Liver (tissue), 3 donors: ENCODE data around the gene SLC1A2.

Experiments used
- GABPA ChIP-seq, 2 donors: IDR thresholded peaks in 1 of 2; conservative IDR thresholded peaks in 1 of 2; 2 replicates each; pipeline ENCODE4 v1.6.1; 2016; ENCODE audit warnings: antibody characterized with exemption in 2 of 2, mild to moderate bottlenecking in 1 of 2, moderate library complexity in 1 of 2
- JUND ChIP-seq, 2 donors: IDR thresholded peaks; 2 replicates each; pipeline ENCODE4 v1.6.1; 2016; ENCODE audit warnings: antibody characterized with exemption in 2 of 2
- RAD21 ChIP-seq, 2 donors: IDR thresholded peaks; 2 replicates each; pipeline ENCODE4 v1.6.1; 2016; ENCODE audit warnings: antibody characterized with exemption in 2 of 2, mild to moderate bottlenecking in 2 of 2
- RXRA ChIP-seq, 2 donors: IDR thresholded peaks; 2 replicates each; pipeline ENCODE4 v1.6.1; 2017 to 2018; ENCODE audit warnings: antibody characterized with exemption in 2 of 2, mild to moderate bottlenecking in 1 of 2
- TAF1 ChIP-seq: conservative IDR thresholded peaks from 2 replicates; pipeline ENCODE4 v1.6.1; 2016; ENCODE audit warnings: antibody characterized with exemption, mild to moderate bottlenecking
- ZBTB33 ChIP-seq: IDR thresholded peaks from 2 replicates; pipeline ENCODE4 v1.6.1; 2016; ENCODE audit warnings: antibody characterized with exemption
- TF ChIP-seq, protein P1 (sequence below): fragments of 150-350 bp; IDR thresholded peaks from 2 replicates; pipeline ENCODE4 v1.5.1; 2017; ENCODE audit warnings: improper control_type of control experiment, low read depth, low read length; ENCODE audit not compliant: missing input control
- TF ChIP-seq, protein P2 (sequence below): IDR thresholded peaks from 2 replicates; pipeline ENCODE4 v1.6.1; 2016; ENCODE audit warnings: antibody characterized with exemption, mild to moderate bottlenecking
- donor health status: healthy.
- donor health status: healthy.

- no peak for TF ChIP-seq JUND (IDR thresholded peaks at IDR 0.05)
- TF ChIP-seq, protein P1, sequence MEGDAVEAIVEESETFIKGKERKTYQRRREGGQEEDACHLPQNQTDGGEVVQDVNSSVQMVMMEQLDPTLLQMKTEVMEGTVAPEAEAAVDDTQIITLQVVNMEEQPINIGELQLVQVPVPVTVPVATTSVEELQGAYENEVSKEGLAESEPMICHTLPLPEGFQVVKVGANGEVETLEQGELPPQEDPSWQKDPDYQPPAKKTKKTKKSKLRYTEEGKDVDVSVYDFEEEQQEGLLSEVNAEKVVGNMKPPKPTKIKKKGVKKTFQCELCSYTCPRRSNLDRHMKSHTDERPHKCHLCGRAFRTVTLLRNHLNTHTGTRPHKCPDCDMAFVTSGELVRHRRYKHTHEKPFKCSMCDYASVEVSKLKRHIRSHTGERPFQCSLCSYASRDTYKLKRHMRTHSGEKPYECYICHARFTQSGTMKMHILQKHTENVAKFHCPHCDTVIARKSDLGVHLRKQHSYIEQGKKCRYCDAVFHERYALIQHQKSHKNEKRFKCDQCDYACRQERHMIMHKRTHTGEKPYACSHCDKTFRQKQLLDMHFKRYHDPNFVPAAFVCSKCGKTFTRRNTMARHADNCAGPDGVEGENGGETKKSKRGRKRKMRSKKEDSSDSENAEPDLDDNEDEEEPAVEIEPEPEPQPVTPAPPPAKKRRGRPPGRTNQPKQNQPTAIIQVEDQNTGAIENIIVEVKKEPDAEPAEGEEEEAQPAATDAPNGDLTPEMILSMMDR, result no peak
- TF ChIP-seq, protein P2, sequence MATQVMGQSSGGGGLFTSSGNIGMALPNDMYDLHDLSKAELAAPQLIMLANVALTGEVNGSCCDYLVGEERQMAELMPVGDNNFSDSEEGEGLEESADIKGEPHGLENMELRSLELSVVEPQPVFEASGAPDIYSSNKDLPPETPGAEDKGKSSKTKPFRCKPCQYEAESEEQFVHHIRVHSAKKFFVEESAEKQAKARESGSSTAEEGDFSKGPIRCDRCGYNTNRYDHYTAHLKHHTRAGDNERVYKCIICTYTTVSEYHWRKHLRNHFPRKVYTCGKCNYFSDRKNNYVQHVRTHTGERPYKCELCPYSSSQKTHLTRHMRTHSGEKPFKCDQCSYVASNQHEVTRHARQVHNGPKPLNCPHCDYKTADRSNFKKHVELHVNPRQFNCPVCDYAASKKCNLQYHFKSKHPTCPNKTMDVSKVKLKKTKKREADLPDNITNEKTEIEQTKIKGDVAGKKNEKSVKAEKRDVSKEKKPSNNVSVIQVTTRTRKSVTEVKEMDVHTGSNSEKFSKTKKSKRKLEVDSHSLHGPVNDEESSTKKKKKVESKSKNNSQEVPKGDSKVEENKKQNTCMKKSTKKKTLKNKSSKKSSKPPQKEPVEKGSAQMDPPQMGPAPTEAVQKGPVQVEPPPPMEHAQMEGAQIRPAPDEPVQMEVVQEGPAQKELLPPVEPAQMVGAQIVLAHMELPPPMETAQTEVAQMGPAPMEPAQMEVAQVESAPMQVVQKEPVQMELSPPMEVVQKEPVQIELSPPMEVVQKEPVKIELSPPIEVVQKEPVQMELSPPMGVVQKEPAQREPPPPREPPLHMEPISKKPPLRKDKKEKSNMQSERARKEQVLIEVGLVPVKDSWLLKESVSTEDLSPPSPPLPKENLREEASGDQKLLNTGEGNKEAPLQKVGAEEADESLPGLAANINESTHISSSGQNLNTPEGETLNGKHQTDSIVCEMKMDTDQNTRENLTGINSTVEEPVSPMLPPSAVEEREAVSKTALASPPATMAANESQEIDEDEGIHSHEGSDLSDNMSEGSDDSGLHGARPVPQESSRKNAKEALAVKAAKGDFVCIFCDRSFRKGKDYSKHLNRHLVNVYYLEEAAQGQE, result no peak
- TF ChIP-seq RAD21 (IDR thresholded peaks at IDR 0.05), result no peak
- TF ChIP-seq ZBTB33, result no peak
- TF ChIP-seq GABPA (IDR thresholded peaks at IDR 0.05 in 1 of 2, conservative IDR thresholded peaks at IDR 0.05 in 1 of 2), result no peak
- TF ChIP-seq TAF1, result no peak
- no peak for TF ChIP-seq RXRA (IDR thresholded peaks at IDR 0.05)
Measured at GRCh38 chr11:35237351-35237750, 182.0 kb downstream of the SLC1A2 start.
